Measurements from ENCODE around the gene SH3GL3. TPM values are rescaled to one million over a fixed set of nuclear protein-coding genes. Genes with fewer than 3 reads are reported as not detected.

SH3GL3 gene
- total and polyA plus RNA-seq, 2 of the 13 experiments (the other 11 are each of a cell fraction or from before 2014, with no cell fraction given) = not detected

DNA sequence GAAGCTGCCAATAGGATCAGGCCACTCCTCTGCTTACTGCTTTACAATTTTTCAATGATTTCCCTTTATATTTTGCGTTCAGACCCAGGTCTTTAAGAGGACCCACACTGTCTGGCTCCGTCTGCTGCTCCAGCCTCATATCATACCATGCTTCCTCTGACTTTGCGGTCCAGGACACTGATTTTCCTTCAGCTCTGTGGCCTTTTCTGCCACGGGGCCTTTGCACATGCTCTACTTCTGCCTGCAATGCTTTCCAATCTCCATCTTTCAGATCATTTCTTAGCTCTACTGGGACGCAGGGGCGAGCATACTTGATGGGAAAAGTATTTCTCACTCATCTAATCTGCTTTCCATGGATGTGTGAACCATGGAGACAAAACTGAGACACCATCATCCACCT is 23.0 kb upstream of the SH3GL3 start:
- under 1% methylated on average over 6 of the region's 6 CpGs for WGBS (ENCODE audit: low lambda C conversion rate)
- no peaks in the 10 kb centered on the region for H4K20me1 ChIP-seq (ENCODE audit: insufficient read depth, low read length)
- no peak for FAIRE-seq
- H3K79me2 ChIP-seq (ENCODE audit: insufficient read depth, low read length) = no peaks in the 10 kb centered on the region
- H3K4me1 ChIP-seq (ENCODE audit: insufficient read depth, low read length) = no peaks in the 10 kb centered on the region
- CTCF ChIA-PET (ENCODE audit: low intra/inter-chr PET ratio, low total read pairs) = no interaction called here
- intact Hi-C loops (cut with micrococcal nuclease; ENCODE audit: unreplicated experiment) = no loop called here
- POLR2A ChIA-PET = no interaction called here
- H3K4me2 ChIP-seq (ENCODE audit: low read depth, low read length) = no peak overlapping the region
- no peak overlapping the region for H3K9ac ChIP-seq (ENCODE audit: insufficient read depth, low read depth, low read length)
- no peak for DNase-seq (ENCODE audit: low spot score)
- H3K4me3 ChIP-seq (replicated peaks in 1 of 3; ENCODE audit: insufficient read depth in 1 of 3, low read depth in 2 of 3, low read length in 3 of 3) = no peak overlapping the region
- H3K9me3 ChIP-seq (ENCODE audit: low read length) = no peaks in the 10 kb centered on the region
- BruUV-seq (replicated peaks) = no TSS peak
- in situ Hi-C loops (cut with HindIII; ENCODE audit: extremely low pct_ligation_motif_present, low pct_unique_long_range_greater_than_20kb) = no loop called here
- peaks cover 0 to 12% of the 10 kb centered on the region in 2 experiments; a peak in 1 of 5 replicates for H3K27me3 ChIP-seq (ENCODE audit: control insufficient read depth in 1 of 2, insufficient read depth in 2 of 2, low read length in 2 of 2)
- no peak overlapping the region for H3K27ac ChIP-seq (ENCODE audit: extremely low read length, insufficient read depth, low read length)
- TF ChIP-seq, protein P1, sequence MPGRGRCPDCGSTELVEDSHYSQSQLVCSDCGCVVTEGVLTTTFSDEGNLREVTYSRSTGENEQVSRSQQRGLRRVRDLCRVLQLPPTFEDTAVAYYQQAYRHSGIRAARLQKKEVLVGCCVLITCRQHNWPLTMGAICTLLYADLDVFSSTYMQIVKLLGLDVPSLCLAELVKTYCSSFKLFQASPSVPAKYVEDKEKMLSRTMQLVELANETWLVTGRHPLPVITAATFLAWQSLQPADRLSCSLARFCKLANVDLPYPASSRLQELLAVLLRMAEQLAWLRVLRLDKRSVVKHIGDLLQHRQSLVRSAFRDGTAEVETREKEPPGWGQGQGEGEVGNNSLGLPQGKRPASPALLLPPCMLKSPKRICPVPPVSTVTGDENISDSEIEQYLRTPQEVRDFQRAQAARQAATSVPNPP (CRISPR knock-in tag; IDR thresholded peaks at IDR 0.05) = no peak
- TF ChIP-seq, protein P2, sequence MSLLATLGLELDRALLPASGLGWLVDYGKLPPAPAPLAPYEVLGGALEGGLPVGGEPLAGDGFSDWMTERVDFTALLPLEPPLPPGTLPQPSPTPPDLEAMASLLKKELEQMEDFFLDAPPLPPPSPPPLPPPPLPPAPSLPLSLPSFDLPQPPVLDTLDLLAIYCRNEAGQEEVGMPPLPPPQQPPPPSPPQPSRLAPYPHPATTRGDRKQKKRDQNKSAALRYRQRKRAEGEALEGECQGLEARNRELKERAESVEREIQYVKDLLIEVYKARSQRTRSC (CRISPR knock-in tag; IDR thresholded peaks at IDR 0.05; ENCODE audit: low read depth) = no peak
- TF ChIP-seq ATRX (CRISPR knock-in tag; IDR thresholded peaks at IDR 0.05; ENCODE audit: borderline replicate concordance) (no peak), ONECUT2 (CRISPR knock-in tag; IDR thresholded peaks at IDR 0.05) (no peak)
- H2AFZ ChIP-seq (ENCODE audit: low read length) = no peak overlapping the region
- H3K36me3 ChIP-seq (replicated peaks in 1 of 2; ENCODE audit: control insufficient read depth in 1 of 2, insufficient read depth in 2 of 2, low read length in 2 of 2) = no peaks in the 10 kb centered on the region
- ATAC-seq = no peak

DNA sequence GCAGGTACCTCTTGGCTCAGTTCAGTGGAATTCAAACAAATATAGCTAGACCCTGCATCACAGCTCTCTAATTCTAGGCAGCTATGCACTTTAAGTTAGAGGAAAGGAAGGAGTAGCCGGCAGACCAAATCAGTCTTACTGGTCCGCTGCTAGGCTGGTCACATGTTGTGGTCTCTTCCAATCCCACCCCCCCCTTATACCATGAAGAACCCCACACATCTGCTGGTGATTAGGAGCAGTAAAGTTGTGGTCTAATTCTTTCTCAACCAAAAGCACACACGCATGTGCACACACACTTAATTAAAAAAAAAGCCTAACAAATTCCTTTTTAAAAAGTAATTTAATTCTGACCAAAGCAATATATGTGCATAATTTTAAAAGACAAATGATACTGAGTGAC is 16.7 kb upstream of the SH3GL3 start:
- peaks cover 0 to 9% of the 10 kb centered on the region in 2 experiments; a peak in 2 of 5 replicates for H3K27me3 ChIP-seq (ENCODE audit: control insufficient read depth in 1 of 2, insufficient read depth in 2 of 2, low read length in 2 of 2)
- TF ChIP-seq ZNF672 (CRISPR knock-in tag; IDR thresholded peaks at IDR 0.05) = no peak
- no peak for TF ChIP-seq KDM2A (CRISPR knock-in tag; IDR thresholded peaks at IDR 0.05; ENCODE audit: borderline replicate concordance, low read depth)
- no peak overlapping the region for H3K9ac ChIP-seq (ENCODE audit: insufficient read depth, low read depth, low read length)
- POLR2A ChIA-PET = no interaction called here
- no peak overlapping the region for H3K27ac ChIP-seq (ENCODE audit: extremely low read length, insufficient read depth, low read length)
- no peaks in the 10 kb centered on the region for H3K36me3 ChIP-seq (replicated peaks in 1 of 2; ENCODE audit: control insufficient read depth in 1 of 2, insufficient read depth in 2 of 2, low read length in 2 of 2)
- no peak overlapping the region for H3K4me2 ChIP-seq (ENCODE audit: low read depth, low read length)
- no TSS peak for BruUV-seq (replicated peaks)
- in situ Hi-C loops (cut with HindIII; ENCODE audit: extremely low pct_ligation_motif_present, low pct_unique_long_range_greater_than_20kb) = no loop called here
- no peaks in the 10 kb centered on the region for H3K9me3 ChIP-seq (ENCODE audit: low read length)
- no peak for DNase-seq (ENCODE audit: low spot score)
- CTCF ChIA-PET (ENCODE audit: low intra/inter-chr PET ratio, low total read pairs) = no interaction called here
- H3K4me1 ChIP-seq (ENCODE audit: insufficient read depth, low read length) = no peaks in the 10 kb centered on the region
- ATAC-seq = no peak
- intact Hi-C loops (cut with micrococcal nuclease; ENCODE audit: unreplicated experiment) = no loop called here
- FAIRE-seq = no peak
- no peak overlapping the region for H3K4me3 ChIP-seq (replicated peaks in 1 of 3; ENCODE audit: insufficient read depth in 1 of 3, low read depth in 2 of 3, low read length in 3 of 3)
- H2AFZ ChIP-seq (ENCODE audit: low read length) = no peak overlapping the region
- H4K20me1 ChIP-seq (ENCODE audit: insufficient read depth, low read length) = no peaks in the 10 kb centered on the region
- 39% methylated on average over 3 of the region's 3 CpGs for WGBS (ENCODE audit: low lambda C conversion rate)
- H3K79me2 ChIP-seq (ENCODE audit: insufficient read depth, low read length) = no peaks in the 10 kb centered on the region

Data from HepG2 (cell line).